Panc1 (cell line): ENCODE measurements around the gene THPO. TPM values are rescaled to one million over a fixed set of nuclear protein-coding genes. Genes with fewer than 3 reads are reported as not detected.
A peak's percentile ranks its signal among the peaks of the same experiment; 100 is the strongest.

Experiments used
- ATAC-seq: fragments of 200-7000 bp; cut with Tn5 transposase; 2 replicates; pipeline ENCODE4 v1.9.1; 2020; ENCODE audit warnings: mild to moderate bottlenecking, moderate library complexity
- BruUV-seq: library from RNA; stranded (reverse); fragments of 400-500 nt; replicated peaks from 2 replicates; lab custom pipeline; 2021; lab: Mats Ljungman, UMichigan
- CTCF ChIA-PET: fragments of 300-600 bp; sonication (Branson Sonifier 250); formaldehyde crosslinking; loops from one replicate; lab custom pipeline; 2022; ENCODE audit warnings: antibody characterized with exemption; lab: Charles Lee
- POLR2A ChIA-PET: fragments of 300-600 bp; sonication (Branson Sonifier 250); formaldehyde crosslinking; loops from one replicate; lab custom pipeline; 2022; ENCODE audit warnings: antibody characterized with exemption; lab: Charles Lee
- DNase-seq: peaks from one replicate; pipeline ENCODE4 v3.0.0-alpha.2; 2010; ENCODE audit warnings: low read depth, low spot score
- H3K27ac ChIP-seq: 2 replicates; pipeline ENCODE4 v1.5.1; 2011; ENCODE audit warnings: mild to moderate bottlenecking, low read length, inconsistent platforms
- H3K27me3 ChIP-seq: fragments of 200-500 bp; sonication (Bioruptor generic); 2 replicates; pipeline ENCODE4 v1.6.0; 2014; ENCODE audit warnings: low read length, inconsistent platforms; ENCODE audit not compliant: control insufficient read depth, insufficient read depth
- H3K36me3 ChIP-seq: fragments of 200-500 bp; sonication (Bioruptor generic); 2 replicates; pipeline ENCODE4 v1.5.1; 2014; ENCODE audit warnings: inconsistent platforms, mild to moderate bottlenecking, low read length, moderate library complexity; ENCODE audit not compliant: control insufficient read depth, insufficient read depth
- H3K4me1 ChIP-seq: 2 replicates; pipeline ENCODE4 v1.5.1; 2011; ENCODE audit warnings: inconsistent platforms, mild to moderate bottlenecking, low read length, moderate library complexity; ENCODE audit not compliant: control insufficient read depth, insufficient read depth
- H3K4me3 ChIP-seq, 2 experiments: 2 replicates each; pipeline ENCODE4 v1.5.1; 2011 to 2012; ENCODE audit warnings: low read depth in 2 of 2, low read length in 2 of 2, mild to moderate bottlenecking in 2 of 2, inconsistent platforms in 1 of 2, moderate library complexity in 1 of 2
- H3K9me3 ChIP-seq: fragments of 200-500 bp; sonication (Bioruptor generic); 2 replicates; pipeline ENCODE4 v1.5.1; 2014; ENCODE audit warnings: low read depth, mild to moderate bottlenecking, inconsistent platforms, low read length, moderate library complexity; ENCODE audit not compliant: control insufficient read depth, insufficient read depth
- POLR2AphosphoS5 ChIP-seq: IDR thresholded peaks from 2 replicates; pipeline ENCODE4 v1.6.1; 2012; ENCODE audit warnings: mild to moderate bottlenecking, low read depth, low read length, moderate library complexity
- SIN3A ChIP-seq: IDR thresholded peaks from 2 replicates; pipeline ENCODE4 v1.6.1; 2012; ENCODE audit warnings: low read depth, mild to moderate bottlenecking, low read length, moderate library complexity, borderline replicate concordance; ENCODE audit not compliant: insufficient read depth
- TCF7L2 ChIP-seq: IDR thresholded peaks from 2 replicates; pipeline ENCODE4 v1.6.1; 2011; ENCODE audit warnings: mild to moderate bottlenecking, low read depth, low read length, inconsistent platforms
- in situ Hi-C: cut with HindIII; loops from 2 replicates; pipeline ENCODE4 v1.10.0; 2016; ENCODE audit warnings: low sequenced_read_pairs, low pct_unique_long_range_greater_than_20kb
- intact Hi-C: fragments of 100-400 bp; cut with micrococcal nuclease; formaldehyde crosslinking; loops from one replicate; pipeline ENCODE4 v1.10.0; 2022; ENCODE audit not compliant: unreplicated experiment
- total RNA-seq: library from RNA; stranded (reverse); gene quantifications from one replicate; pipeline ENCODE4 v1.2.1, GENCODE V29; 2021; ENCODE audit not compliant: unreplicated experiment
- TF ChIP-seq, protein P1 (sequence below), 2 experiments: IDR thresholded peaks; 2 replicates each; pipeline ENCODE4 v1.6.1; 2011 to 2012; ENCODE audit warnings: low read depth in 2 of 2, control low read depth in 1 of 2, low read length in 1 of 2, mild to moderate bottlenecking in 1 of 2, moderate library complexity in 1 of 2; ENCODE audit not compliant: insufficient read depth in 1 of 2
- TF ChIP-seq, protein P2 (sequence below): fragments of 450-650 bp; IDR thresholded peaks from 2 replicates; pipeline ENCODE4 v1.5.1; 2017; ENCODE audit warnings: mild to moderate bottlenecking

THPO gene
- total RNA-seq, 1 experiment from 2014 or later, result not detected

DNA sequence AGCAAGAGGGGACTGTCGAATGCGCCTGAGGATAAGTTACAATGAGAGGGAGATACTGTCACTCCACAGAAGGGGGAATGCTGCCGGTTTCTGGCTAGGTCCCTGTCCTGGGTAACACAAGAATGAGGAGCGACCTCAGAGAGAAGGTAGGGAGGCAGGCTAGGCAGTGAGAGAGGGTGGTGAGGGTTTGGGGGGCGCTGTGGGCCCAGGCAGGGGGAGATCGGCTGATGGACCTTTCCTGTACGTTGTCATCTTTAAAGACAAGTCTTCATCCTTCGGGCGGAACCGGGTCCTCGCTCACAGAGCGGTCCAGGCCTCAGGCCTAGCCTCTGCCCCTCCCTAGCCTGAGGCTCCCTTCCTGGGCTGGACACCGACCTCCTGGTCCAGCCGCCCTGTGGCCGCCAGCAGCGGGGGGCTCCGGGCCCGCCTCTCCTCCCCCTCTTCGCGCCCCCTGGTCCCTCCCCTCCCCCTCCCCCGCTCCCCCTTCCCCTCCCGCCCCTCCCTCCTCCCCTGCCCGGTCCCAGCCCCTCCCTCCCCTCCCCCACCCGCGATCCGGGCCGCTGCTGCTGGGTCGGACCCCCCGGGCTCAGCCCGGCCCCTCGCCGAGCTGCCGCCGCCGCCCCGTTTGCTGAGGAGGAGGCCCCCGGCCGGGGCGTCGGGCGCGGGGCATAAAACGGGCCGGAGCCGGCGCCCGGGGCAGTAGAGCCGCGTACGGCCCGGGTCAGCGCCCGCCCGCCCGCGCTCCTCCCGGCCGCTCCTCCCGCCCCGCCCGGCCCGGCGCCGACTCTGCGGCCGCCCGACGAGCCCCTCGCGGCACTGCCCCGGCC is 1.6 kb upstream of the THPO start, which contains the start of gene CHRD:
TSS of gene CHRD (plus strand) at position 697 of the 827 bp plus-strand sequence. CDS start 265 bp downstream, outside the sequence.
- CTCF ChIA-PET, result no interaction called here
- Histone ChIP-seq H3K27ac (no peak within 1 kb of the TSS), H3K4me3 (peak within 1 kb of the TSS; percentile 29 to 33; a peak in 2 of 4 replicates), H3K27me3 (peaks cover 14% of the 10 kb centered on the region), H3K9me3 (no peaks in the 10 kb centered on the region), H3K36me3 (no peaks in the 10 kb centered on the region), H3K4me1 (no peaks in the 10 kb centered on the region)
- ATAC-seq (peak; percentile 8), DNase-seq (no peak)
- TF ChIP-seq POLR2AphosphoS5 (no peak), TCF7L2 (no peak), SIN3A (no peak)
- TF ChIP-seq, protein P1, sequence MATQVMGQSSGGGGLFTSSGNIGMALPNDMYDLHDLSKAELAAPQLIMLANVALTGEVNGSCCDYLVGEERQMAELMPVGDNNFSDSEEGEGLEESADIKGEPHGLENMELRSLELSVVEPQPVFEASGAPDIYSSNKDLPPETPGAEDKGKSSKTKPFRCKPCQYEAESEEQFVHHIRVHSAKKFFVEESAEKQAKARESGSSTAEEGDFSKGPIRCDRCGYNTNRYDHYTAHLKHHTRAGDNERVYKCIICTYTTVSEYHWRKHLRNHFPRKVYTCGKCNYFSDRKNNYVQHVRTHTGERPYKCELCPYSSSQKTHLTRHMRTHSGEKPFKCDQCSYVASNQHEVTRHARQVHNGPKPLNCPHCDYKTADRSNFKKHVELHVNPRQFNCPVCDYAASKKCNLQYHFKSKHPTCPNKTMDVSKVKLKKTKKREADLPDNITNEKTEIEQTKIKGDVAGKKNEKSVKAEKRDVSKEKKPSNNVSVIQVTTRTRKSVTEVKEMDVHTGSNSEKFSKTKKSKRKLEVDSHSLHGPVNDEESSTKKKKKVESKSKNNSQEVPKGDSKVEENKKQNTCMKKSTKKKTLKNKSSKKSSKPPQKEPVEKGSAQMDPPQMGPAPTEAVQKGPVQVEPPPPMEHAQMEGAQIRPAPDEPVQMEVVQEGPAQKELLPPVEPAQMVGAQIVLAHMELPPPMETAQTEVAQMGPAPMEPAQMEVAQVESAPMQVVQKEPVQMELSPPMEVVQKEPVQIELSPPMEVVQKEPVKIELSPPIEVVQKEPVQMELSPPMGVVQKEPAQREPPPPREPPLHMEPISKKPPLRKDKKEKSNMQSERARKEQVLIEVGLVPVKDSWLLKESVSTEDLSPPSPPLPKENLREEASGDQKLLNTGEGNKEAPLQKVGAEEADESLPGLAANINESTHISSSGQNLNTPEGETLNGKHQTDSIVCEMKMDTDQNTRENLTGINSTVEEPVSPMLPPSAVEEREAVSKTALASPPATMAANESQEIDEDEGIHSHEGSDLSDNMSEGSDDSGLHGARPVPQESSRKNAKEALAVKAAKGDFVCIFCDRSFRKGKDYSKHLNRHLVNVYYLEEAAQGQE (IDR thresholded peaks at IDR 0.05; ENCODE audit: insufficient read depth in 1 of 2, low read depth in 2 of 2, low read length in 1 of 2), result no peak
- TF ChIP-seq, protein P2, sequence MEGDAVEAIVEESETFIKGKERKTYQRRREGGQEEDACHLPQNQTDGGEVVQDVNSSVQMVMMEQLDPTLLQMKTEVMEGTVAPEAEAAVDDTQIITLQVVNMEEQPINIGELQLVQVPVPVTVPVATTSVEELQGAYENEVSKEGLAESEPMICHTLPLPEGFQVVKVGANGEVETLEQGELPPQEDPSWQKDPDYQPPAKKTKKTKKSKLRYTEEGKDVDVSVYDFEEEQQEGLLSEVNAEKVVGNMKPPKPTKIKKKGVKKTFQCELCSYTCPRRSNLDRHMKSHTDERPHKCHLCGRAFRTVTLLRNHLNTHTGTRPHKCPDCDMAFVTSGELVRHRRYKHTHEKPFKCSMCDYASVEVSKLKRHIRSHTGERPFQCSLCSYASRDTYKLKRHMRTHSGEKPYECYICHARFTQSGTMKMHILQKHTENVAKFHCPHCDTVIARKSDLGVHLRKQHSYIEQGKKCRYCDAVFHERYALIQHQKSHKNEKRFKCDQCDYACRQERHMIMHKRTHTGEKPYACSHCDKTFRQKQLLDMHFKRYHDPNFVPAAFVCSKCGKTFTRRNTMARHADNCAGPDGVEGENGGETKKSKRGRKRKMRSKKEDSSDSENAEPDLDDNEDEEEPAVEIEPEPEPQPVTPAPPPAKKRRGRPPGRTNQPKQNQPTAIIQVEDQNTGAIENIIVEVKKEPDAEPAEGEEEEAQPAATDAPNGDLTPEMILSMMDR, result no peak
- no TSS peak for BruUV-seq
- POLR2A ChIA-PET, result no interaction called here
- in situ Hi-C loops, result no loop called here
- intact Hi-C loops, result loop anchor here (10.0 kb wide), 1 partner anchor 135 kb away; no protein-coding TSS in a partner anchor

DNA sequence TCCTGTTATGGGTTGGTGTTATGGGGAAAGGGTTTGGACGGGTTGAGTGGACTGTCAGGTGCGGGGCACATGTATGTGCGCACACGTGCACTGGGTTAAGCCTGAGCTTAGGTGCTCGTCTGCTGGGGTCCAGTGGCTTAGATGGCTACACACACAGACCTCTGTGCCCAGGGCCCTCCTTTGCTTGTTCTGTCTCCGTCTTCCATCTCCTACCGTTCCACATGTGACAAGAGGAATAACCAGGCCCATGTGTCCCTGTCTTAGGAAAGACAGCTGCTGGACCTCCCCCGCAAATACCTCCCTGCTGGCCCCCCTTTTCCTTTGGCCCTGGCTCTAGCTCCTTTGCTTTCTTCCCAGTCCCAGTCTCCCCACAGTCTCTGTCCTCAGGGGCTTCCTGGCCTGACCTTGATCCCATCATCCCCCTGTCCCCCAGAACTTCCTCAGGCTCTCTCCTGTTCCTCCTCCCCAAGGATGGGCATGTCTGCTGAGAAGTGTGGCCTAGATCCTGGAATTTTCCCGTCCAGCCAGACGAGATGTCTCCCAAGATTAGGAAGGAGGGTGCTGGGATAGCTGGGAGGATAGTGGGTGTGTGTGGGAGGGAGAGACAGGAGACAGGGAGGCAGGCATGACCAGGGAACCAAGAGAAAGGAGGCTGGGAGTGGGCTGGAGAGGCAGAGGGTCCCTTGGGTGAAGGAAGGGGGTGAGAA is 797 bp upstream of the THPO start:
- in situ Hi-C loops, result no loop called here
- ChIA-PET CTCF (no interaction called here), POLR2A (no interaction called here)
- TF ChIP-seq, protein P2, result no peak
- TF ChIP-seq SIN3A (no peak), TCF7L2 (no peak), POLR2AphosphoS5 (no peak)
- TF ChIP-seq, protein P1 (IDR thresholded peaks at IDR 0.05; ENCODE audit: insufficient read depth in 1 of 2, low read depth in 2 of 2, low read length in 1 of 2), result no peak
- Histone ChIP-seq H3K4me1 (no peaks in the 10 kb centered on the region), H3K9me3 (no peaks in the 10 kb centered on the region), H3K27ac (no peak overlapping the region), H3K27me3 (peaks cover 16% of the 10 kb centered on the region), H3K36me3 (no peaks in the 10 kb centered on the region), H3K4me3 (no peak overlapping the region)
- DNase-seq (no peak), ATAC-seq (no peak)
- intact Hi-C loops, result loop anchor here (10.0 kb wide), 1 partner anchor 136 kb away; no protein-coding TSS in a partner anchor
- BruUV-seq, result no TSS peak
